MG63 (cell line): ENCODE data around the gene ZDHHC4. TPM values are rescaled to one million over a fixed set of nuclear protein-coding genes. Genes with fewer than 3 reads are reported as not detected.
A peak's percentile ranks its signal among the peaks of the same experiment; 100 is the strongest.
"Not testable (repeated sequence)": the region's sequence is repeated elsewhere in the genome, so short reads cannot be mapped to it uniquely, and the experiment has no call there.

ENCODE experiments used
- DNase-seq: peaks from one replicate; pipeline ENCODE4 v3.0.0-alpha.2; 2020
- H3K27me3 ChIP-seq: fragments of 250-450 bp; sonication (Bioruptor Pico); 2 replicates; pipeline ENCODE4 v1.5.1; 2020; ENCODE audit warnings: mild to moderate bottlenecking, moderate library complexity
- H3K36me3 ChIP-seq: fragments of 250-450 bp; sonication (Bioruptor Pico); 2 replicates; pipeline ENCODE4 v1.5.1; 2020; ENCODE audit warnings: mild to moderate bottlenecking, moderate library complexity
- H3K4me3 ChIP-seq: fragments of 250-450 bp; sonication (Bioruptor Pico); 2 replicates; pipeline ENCODE4 v1.5.1; 2020; ENCODE audit warnings: mild to moderate bottlenecking, moderate library complexity
- H3K9me3 ChIP-seq: fragments of 250-450 bp; sonication (Bioruptor Pico); 2 replicates; pipeline ENCODE4 v1.5.1; 2020; ENCODE audit warnings: mild to moderate bottlenecking, moderate library complexity
- total RNA-seq: library from RNA; depleted of rRNA; stranded (reverse); fragments of >200 nt; shearing (Covaris generic); gene quantifications from 2 replicates; pipeline ENCODE4 v1.2.3, GENCODE V29; 2014; ENCODE audit warnings: low replicate concordance

ZDHHC4 gene
- total RNA-seq, 1 experiment from 2014 or later: 39.2 TPM

GRCh38 chr7:6553448-6554044 is 23.7 kb upstream of the ZDHHC4 start:
- Histone ChIP-seq H3K27me3 (no peaks in the 10 kb centered on the region), H3K36me3 (no peaks in the 10 kb centered on the region), H3K4me3 (no peak overlapping the region), H3K9me3 (no peaks in the 10 kb centered on the region)
- DNase-seq: no peak

GRCh38 chr7:6554848-6555247 is 22.4 kb upstream of the ZDHHC4 start:
- no peaks in the 10 kb centered on the region for H3K36me3 ChIP-seq

GRCh38 chr7:6556196-6556595 is 21.1 kb upstream of the ZDHHC4 start:
- Histone ChIP-seq H3K4me3 (no peak overlapping the region), H3K27me3 (no peaks in the 10 kb centered on the region), H3K36me3 (no peaks in the 10 kb centered on the region), H3K9me3 (no peaks in the 10 kb centered on the region)
- DNase-seq: no peak

More at GRCh38 chr7:6554848-6555247, 22.4 kb upstream of the ZDHHC4 start:
- H3K4me3 ChIP-seq: no peak overlapping the region
- H3K9me3 ChIP-seq: no peaks in the 10 kb centered on the region
- no peaks in the 10 kb centered on the region for H3K27me3 ChIP-seq
- no peak for DNase-seq

- no peak overlapping the region for H3K4me3 ChIP-seq
- no peaks in the 10 kb centered on the region for H3K9me3 ChIP-seq
- H3K36me3 ChIP-seq: no peaks in the 10 kb centered on the region
- peak; percentile 39 for DNase-seq
- H3K27me3 ChIP-seq: no peaks in the 10 kb centered on the region
Observed at GRCh38 chr7:6558837-6559236, 18.4 kb upstream of the ZDHHC4 start.

- H3K27me3 ChIP-seq: no peaks in the 10 kb centered on the region
- no peaks in the 10 kb centered on the region for H3K9me3 ChIP-seq
- no peak overlapping the region for H3K4me3 ChIP-seq
- H3K36me3 ChIP-seq: no peaks in the 10 kb centered on the region
- DNase-seq: no peak
Observed at GRCh38 chr7:6559896-6560295, 17.4 kb upstream of the ZDHHC4 start.

- no peaks in the 10 kb centered on the region for H3K36me3 ChIP-seq
- H3K9me3 ChIP-seq: no peaks in the 10 kb centered on the region
- H3K4me3 ChIP-seq: no peak overlapping the region
- DNase-seq: no peak
- no peaks in the 10 kb centered on the region for H3K27me3 ChIP-seq
Observed at GRCh38 chr7:6562106-6562505, 15.1 kb upstream of the ZDHHC4 start.

- peak; percentile 87 for DNase-seq
- no peaks in the 10 kb centered on the region for H3K36me3 ChIP-seq
- no peaks in the 10 kb centered on the region for H3K27me3 ChIP-seq
Observed at GRCh38 chr7:6563936-6564770, 13.1 kb upstream of the ZDHHC4 start.

GRCh38 chr7:6565655-6566054 is 11.6 kb upstream of the ZDHHC4 start:
- no peaks in the 10 kb centered on the region for H3K27me3 ChIP-seq
- no peak overlapping the region for H3K4me3 ChIP-seq
- no peaks in the 10 kb centered on the region for H3K36me3 ChIP-seq
- peaks cover 5% of the 10 kb centered on the region; the same call in 1 of the 2 replicates for H3K9me3 ChIP-seq
- DNase-seq: no peak

More at GRCh38 chr7:6563936-6564770, 13.1 kb upstream of the ZDHHC4 start:
- Histone ChIP-seq H3K4me3 (no peak overlapping the region), H3K9me3 (no peaks in the 10 kb centered on the region)

GRCh38 chr7:6567886-6568285 is 9.4 kb upstream of the ZDHHC4 start:
- H3K36me3 ChIP-seq: no peaks in the 10 kb centered on the region
- peaks cover 5% of the 10 kb centered on the region; the same call in 1 of the 2 replicates for H3K9me3 ChIP-seq
- no peak for DNase-seq

GRCh38 chr7:6571160-6571779 is 6.0 kb upstream of the ZDHHC4 start:
- no peak for DNase-seq
- no peaks in the 10 kb centered on the region for H3K36me3 ChIP-seq
- H3K27me3 ChIP-seq: no peaks in the 10 kb centered on the region

More at GRCh38 chr7:6567886-6568285, 9.4 kb upstream of the ZDHHC4 start:
- H3K4me3 ChIP-seq: no peak overlapping the region
- H3K27me3 ChIP-seq: no peaks in the 10 kb centered on the region

GRCh38 chr7:6575281-6576023 is 1.8 kb upstream of the ZDHHC4 start:
- Histone ChIP-seq H3K36me3 (no peaks in the 10 kb centered on the region), H3K9me3 (no peaks in the 10 kb centered on the region; the same call in 1 of the 2 replicates), H3K4me3 (no peak overlapping the region), H3K27me3 (no peaks in the 10 kb centered on the region)
- no peak for DNase-seq

More at GRCh38 chr7:6571160-6571779, 6.0 kb upstream of the ZDHHC4 start:
- H3K4me3 ChIP-seq: no peak overlapping the region
- H3K9me3 ChIP-seq: peaks cover 5% of the 10 kb centered on the region; the same call in 1 of the 2 replicates

GRCh38 chr7:6576024-6576866 is 1.0 kb upstream of the ZDHHC4 start:
- Histone ChIP-seq H3K36me3 (no peaks in the 10 kb centered on the region; the same call in 1 of the 2 replicates), H3K9me3 (no peaks in the 10 kb centered on the region), H3K4me3 (peak overlapping the region; percentile 86), H3K27me3 (no peaks in the 10 kb centered on the region)
- DNase-seq: no peak

- not testable (repeated sequence) for H3K36me3 ChIP-seq, DNase-seq, H3K27me3 ChIP-seq, H3K9me3 ChIP-seq
- H3K4me3 ChIP-seq: peak overlapping the region; percentile 86
Observed at GRCh38 chr7:6576867-6577368, 336 bp upstream of the ZDHHC4 start.

GRCh38 chr7:6578114-6579084 is 1.1 kb downstream of the ZDHHC4 start:
- H3K27me3 ChIP-seq: no peaks in the 10 kb centered on the region
- DNase-seq: no peak
- H3K36me3 ChIP-seq: peaks cover 9% of the 10 kb centered on the region
- H3K4me3 ChIP-seq: peak overlapping the region; percentile 86
- no peaks in the 10 kb centered on the region for H3K9me3 ChIP-seq

GRCh38 chr7:6579446-6579845 is 2.2 kb downstream of the ZDHHC4 start:
- no peak overlapping the region for H3K4me3 ChIP-seq
- H3K27me3 ChIP-seq: no peaks in the 10 kb centered on the region
- H3K9me3 ChIP-seq: no peaks in the 10 kb centered on the region
- DNase-seq: no peak
- peaks cover 14% of the 10 kb centered on the region for H3K36me3 ChIP-seq
